Measurements from ENCODE around the gene FGF11.

The FGF11 gene

GRCh38 chr17:7460850-7461660 is 21.7 kb downstream of the FGF11 start:
- no peak for TF ChIP-seq CTCF (IDR thresholded peaks at IDR 0.05; ENCODE audit: extremely low read depth, insufficient read depth, missing control alignments)
- in situ Hi-C loops (cut with MboI; ENCODE audit: low pct_unique_long_range_greater_than_20kb, low sequenced_read_pairs, unreplicated experiment): no loop called here
- no peak for DNase-seq (ENCODE audit: low spot score)

DNA sequence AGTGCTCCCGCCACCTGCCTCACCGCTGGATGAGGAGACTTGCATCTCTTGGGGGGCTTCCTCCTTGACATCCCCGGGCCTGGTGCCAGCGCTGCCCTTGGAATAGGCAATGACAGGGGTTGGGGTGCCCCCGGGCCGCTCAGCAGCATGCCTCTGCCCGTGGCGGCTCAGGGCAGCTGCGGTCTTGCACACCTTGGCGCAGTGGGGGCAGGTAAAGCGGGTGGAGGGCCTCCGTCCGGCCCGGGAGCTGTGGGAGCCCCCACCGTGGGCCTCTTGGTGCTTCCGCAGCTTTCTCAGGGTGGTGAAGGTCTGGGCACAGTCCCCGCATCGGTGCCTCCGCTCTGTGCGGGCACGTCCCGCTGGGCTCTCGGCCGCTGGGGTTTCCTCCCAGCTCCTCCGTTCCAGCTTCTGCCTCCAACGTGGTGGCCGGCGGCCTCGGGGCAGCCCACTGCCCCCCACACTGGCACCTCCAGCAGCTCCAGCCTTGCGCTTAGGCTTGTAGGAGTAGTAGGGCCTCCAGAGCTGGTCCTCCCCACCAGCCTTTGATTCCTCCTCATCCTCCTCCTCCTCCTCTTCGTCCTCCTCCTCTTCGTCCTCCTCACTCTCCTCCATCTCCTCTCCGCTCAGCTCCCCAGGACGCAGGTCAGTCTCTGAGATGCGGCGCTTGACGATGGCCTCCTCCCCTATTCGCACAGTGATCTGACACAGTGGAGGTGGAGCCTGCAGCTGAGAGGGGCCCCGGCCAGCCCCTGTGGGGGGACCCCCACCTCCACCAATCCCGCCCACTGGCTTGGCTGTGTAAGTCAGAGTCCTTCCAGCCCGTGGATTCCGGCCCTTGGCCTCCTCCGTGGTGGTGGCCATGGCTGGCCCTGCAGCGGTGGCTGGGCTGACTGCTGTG is 23.4 kb downstream of the FGF11 start:
- in situ Hi-C loops (cut with MboI; ENCODE audit: low pct_unique_long_range_greater_than_20kb, low sequenced_read_pairs, unreplicated experiment): no loop called here
- no peak for TF ChIP-seq CTCF (IDR thresholded peaks at IDR 0.05; ENCODE audit: extremely low read depth, insufficient read depth, missing control alignments)
- DNase-seq (ENCODE audit: low spot score): no peak

- in situ Hi-C loops (cut with MboI; ENCODE audit: low pct_unique_long_range_greater_than_20kb, low sequenced_read_pairs, unreplicated experiment): no loop called here
- TF ChIP-seq CTCF (IDR thresholded peaks at IDR 0.05; ENCODE audit: extremely low read depth, insufficient read depth, missing control alignments): no peak
- DNase-seq (ENCODE audit: low spot score): no peak
Observed at GRCh38 chr17:7463372-7463846, 24.1 kb downstream of the FGF11 start.

DNA sequence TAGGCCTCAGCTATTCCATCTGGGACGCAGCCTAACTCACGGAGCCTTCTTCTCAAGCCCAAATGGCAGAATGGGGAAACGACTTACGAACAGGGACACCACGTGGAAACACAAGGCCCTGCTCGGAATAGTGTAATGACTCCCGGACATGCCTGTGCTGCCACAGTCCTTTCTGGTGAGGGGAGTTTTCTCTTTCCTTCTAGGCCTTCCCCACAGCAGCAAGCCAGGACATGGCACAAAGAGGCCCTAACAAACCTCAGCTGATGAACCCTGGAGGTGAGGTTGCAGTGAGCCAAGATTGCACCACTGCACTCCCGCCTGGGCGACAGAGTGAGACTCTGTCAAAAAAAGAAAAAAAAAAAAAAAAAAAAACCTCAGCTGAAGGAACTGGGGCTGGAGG is 24.8 kb downstream of the FGF11 start:
- no peak for TF ChIP-seq CTCF (IDR thresholded peaks at IDR 0.05; ENCODE audit: extremely low read depth, insufficient read depth, missing control alignments)
- in situ Hi-C loops (cut with MboI; ENCODE audit: low pct_unique_long_range_greater_than_20kb, low sequenced_read_pairs, unreplicated experiment): no loop called here
- no peak for DNase-seq (ENCODE audit: low spot score)

- in situ Hi-C loops (cut with MboI; ENCODE audit: low pct_unique_long_range_greater_than_20kb, low sequenced_read_pairs, unreplicated experiment): no loop called here
- no peak for DNase-seq (ENCODE audit: low spot score)
- no peak for TF ChIP-seq CTCF (IDR thresholded peaks at IDR 0.05; ENCODE audit: extremely low read depth, insufficient read depth, missing control alignments)
Observed at GRCh38 chr17:7465597-7466275, 26.4 kb downstream of the FGF11 start.

- DNase-seq (ENCODE audit: low spot score): no peak
- in situ Hi-C loops (cut with MboI; ENCODE audit: low pct_unique_long_range_greater_than_20kb, low sequenced_read_pairs, unreplicated experiment): no loop called here
- TF ChIP-seq CTCF (IDR thresholded peaks at IDR 0.05; ENCODE audit: extremely low read depth, insufficient read depth, missing control alignments): no peak
Observed at GRCh38 chr17:7466318-7466638, 27.0 kb downstream of the FGF11 start.
